GOT3 (cell line): ENCODE data around the gene CLCN7.

Experiments
- DNase-seq: peaks from one replicate; lab custom pipeline; 2025; ENCODE audit warnings: mixed read lengths; lab: John Stamatoyannopoulos, UW

CLCN7 gene

GRCh38 chr16:1401758-1402154 lies 73.1 kb downstream of the CLCN7 start:
- no peak for DNase-seq

GRCh38 chr16:1401061-1401757 lies 73.6 kb downstream of the CLCN7 start:
- DNase-seq: no peak

GRCh38 chr16:1398826-1399581 lies 75.8 kb downstream of the CLCN7 start:
- no peak for DNase-seq

- DNase-seq: no peak
Observed at GRCh38 chr16:1398351-1398750, 76.5 kb downstream of the CLCN7 start.

- no peak for DNase-seq
Observed at GRCh38 chr16:1397779-1398178, 77.0 kb downstream of the CLCN7 start.

GRCh38 chr16:1395444-1396031 lies 79.3 kb downstream of the CLCN7 start:
- no peak for DNase-seq
